K562 (cell line): ENCODE data around the gene BCAR3. TPM values are rescaled to one million over a fixed set of nuclear protein-coding genes. Genes with fewer than 3 reads are reported as not detected.

Source experiments
- CCNT2 ChIP-seq: IDR thresholded peaks from 2 replicates; pipeline ENCODE4 v1.6.1; 2011; ENCODE audit warnings: borderline replicate concordance, low read depth, mild to moderate bottlenecking, moderate library complexity, mixed read lengths, low read length; ENCODE audit not compliant: insufficient read length; ENCODE audit errors: extremely low read depth
- CXXC5 ChIP-seq: fragments of 250-450 bp; sonication (Bioruptor Pico); IDR thresholded peaks from 2 replicates; pipeline ENCODE4 v1.8.0; 2022; ENCODE audit warnings: inconsistent platforms, mild to moderate bottlenecking, moderate library complexity
- E2F8 ChIP-seq: fragments of 450-650 bp; IDR thresholded peaks from 2 replicates; pipeline ENCODE4 v1.7.1; 2018; ENCODE audit warnings: mild to moderate bottlenecking, low read depth; ENCODE audit not compliant: partially characterized antibody
- MAFG ChIP-seq: fragments of 450-650 bp; conservative IDR thresholded peaks from 2 replicates; pipeline ENCODE4 v1.6.1; 2016; ENCODE audit warnings: missing genetic modification characterization, missing compliant biosample characterization
- RAD51 ChIP-seq: fragments of 450-650 bp; IDR thresholded peaks from 2 replicates; pipeline ENCODE4 v1.7.1; 2016; ENCODE audit warnings: low read depth, mild to moderate bottlenecking, borderline replicate concordance
- RBM15 ChIP-seq: fragments of 200-400 bp; formaldehyde crosslinking; IDR thresholded peaks from 2 replicates; pipeline ENCODE4 v1.6.1; 2018; ENCODE audit warnings: mild to moderate bottlenecking, low read length, moderate library complexity; ENCODE audit not compliant: insufficient read depth
- SMAD2 ChIP-seq: fragments of 150-350 bp; IDR thresholded peaks from 2 replicates; pipeline ENCODE4 v1.6.1; 2014; ENCODE audit warnings: low read depth, mild to moderate bottlenecking, low read length
- SOX6 ChIP-seq: fragments of 450-650 bp; IDR thresholded peaks from 2 replicates; pipeline ENCODE4 v1.6.1; 2014; ENCODE audit warnings: mild to moderate bottlenecking
- STAT5B ChIP-seq: fragments of 250-450 bp; sonication (Bioruptor Pico); IDR thresholded peaks from 2 replicates; pipeline ENCODE4 v1.8.0; 2021; ENCODE audit warnings: mild to moderate bottlenecking, inconsistent platforms
- TCF3 ChIP-seq: sonication (generic); formaldehyde crosslinking; IDR thresholded peaks from 2 replicates; pipeline ENCODE4 v1.4.0; 2020; ENCODE audit warnings: mild to moderate bottlenecking, missing genetic modification reagents
- THAP7 ChIP-seq: fragments of 250-450 bp; sonication (Bioruptor Pico); IDR thresholded peaks from 2 replicates; pipeline ENCODE4 v1.5.0; 2021
- polyA plus RNA-seq, 8 experiments: library from polyadenylated mRNA; depleted of rRNA in 4 of 8; stranded (reverse) in 5 of 8; unstranded in 3 of 8; fragments of >200 nt; fragmentation: Nextera tagmentation in 2 of 8; fragmentation: Illumina TruSeq in 1 of 8; extraction: Ambion mirVana in 2 of 8; extraction: Trizol in 1 of 8; gene quantifications; 2 replicates each; pipeline versions ENCODE4 v1.2.1 to v1.2.3, GENCODE V29; 2011 to 2014; ENCODE audit warnings: inconsistent platforms in 1 of 8, missing spikeins in 1 of 8
- total RNA-seq, 7 experiments: library from RNA; depleted of rRNA in 6 of 7; stranded (reverse); fragments of >200 nt in 6 of 7; fragmentation: Illumina TruSeq in 2 of 7; extraction: Trizol in 2 of 7; gene quantifications; 2 replicates each; pipeline versions ENCODE4 v1.2.1 to v1.2.3, GENCODE V29; 2011 to 2021; ENCODE audit warnings: low replicate concordance in 1 of 7
- TF ChIP-seq, protein P1 (sequence below), 2 experiments: IDR thresholded peaks in 1 of 2; conservative IDR thresholded peaks in 1 of 2; 2 replicates each; pipeline ENCODE4 v1.6.1; 2016; ENCODE audit warnings: low read depth in 2 of 2, mild to moderate bottlenecking in 1 of 2, missing compliant biosample characterization in 1 of 2, missing genetic modification characterization in 1 of 2, moderate library complexity in 1 of 2
- TF ChIP-seq, protein P2 (sequence below): fragments of 250-450 bp; sonication (Bioruptor Pico); IDR thresholded peaks from 2 replicates; pipeline ENCODE4 v1.4.0; 2020; ENCODE audit warnings: mild to moderate bottlenecking, moderate library complexity

Gene BCAR3
- total and polyA plus RNA-seq, 9 of the 15 experiments (the other 6 are each of a cell fraction or from before 2014, with no cell fraction given) = 1.8 to 6.3 (median 3.8) TPM

DNA sequence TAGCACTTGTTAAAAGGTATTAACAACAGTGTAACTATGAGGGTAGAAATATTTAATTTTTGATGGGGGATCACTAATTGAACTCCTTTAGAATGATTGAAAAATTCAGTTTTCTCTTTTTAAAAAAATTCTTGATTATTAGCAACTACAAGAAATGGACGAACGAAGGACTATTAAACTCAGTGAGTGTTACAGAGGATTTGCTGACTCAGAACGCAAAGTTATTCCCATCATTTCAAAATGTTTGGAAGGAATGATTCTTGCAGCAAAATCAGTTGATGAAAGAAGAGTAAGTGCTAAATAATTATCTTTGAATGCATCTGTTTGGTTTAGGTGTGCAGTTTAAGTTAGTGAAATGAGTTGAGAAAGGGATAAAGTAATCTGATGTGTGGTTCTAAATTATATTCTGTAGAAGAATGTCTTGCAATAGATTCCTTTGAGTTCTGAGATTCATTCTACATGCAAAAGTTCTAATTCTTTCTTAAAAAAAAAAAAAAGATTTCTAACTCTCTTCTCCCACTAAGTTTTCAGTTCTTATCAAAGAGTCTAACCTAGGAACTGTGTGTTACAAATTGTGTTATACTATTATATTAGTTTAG, 148.8 kb downstream of the BCAR3 start (continued):
- no peak for TF ChIP-seq THAP7
- TF ChIP-seq TCF3 (CRISPR knock-in tag) = no peak
- TF ChIP-seq, protein P1, sequence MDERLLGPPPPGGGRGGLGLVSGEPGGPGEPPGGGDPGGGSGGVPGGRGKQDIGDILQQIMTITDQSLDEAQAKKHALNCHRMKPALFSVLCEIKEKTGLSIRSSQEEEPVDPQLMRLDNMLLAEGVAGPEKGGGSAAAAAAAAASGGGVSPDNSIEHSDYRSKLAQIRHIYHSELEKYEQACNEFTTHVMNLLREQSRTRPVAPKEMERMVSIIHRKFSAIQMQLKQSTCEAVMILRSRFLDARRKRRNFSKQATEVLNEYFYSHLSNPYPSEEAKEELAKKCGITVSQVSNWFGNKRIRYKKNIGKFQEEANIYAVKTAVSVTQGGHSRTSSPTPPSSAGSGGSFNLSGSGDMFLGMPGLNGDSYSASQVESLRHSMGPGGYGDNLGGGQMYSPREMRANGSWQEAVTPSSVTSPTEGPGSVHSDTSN (CRISPR knock-in tag; IDR thresholded peaks at IDR 0.05; ENCODE audit: low read depth) = no peak
- TF ChIP-seq, protein P1 (tag; conservative IDR thresholded peaks at IDR 0.05; ENCODE audit: low read depth) = no peak
- no peak for TF ChIP-seq RAD51
- TF ChIP-seq SMAD2 = no peak
- no peak for TF ChIP-seq STAT5B (CRISPR knock-in tag)
- TF ChIP-seq E2F8 = no peak
- TF ChIP-seq SOX6 = no peak
- TF ChIP-seq CCNT2 = no peak
- no peak for TF ChIP-seq CXXC5 (CRISPR knock-in tag)
- TF ChIP-seq MAFG (tag) = 0 out of 2 replicates have a peak, but pooled peaks have one; percentile 25
- no peak for TF ChIP-seq RBM15
- TF ChIP-seq, protein P2, sequence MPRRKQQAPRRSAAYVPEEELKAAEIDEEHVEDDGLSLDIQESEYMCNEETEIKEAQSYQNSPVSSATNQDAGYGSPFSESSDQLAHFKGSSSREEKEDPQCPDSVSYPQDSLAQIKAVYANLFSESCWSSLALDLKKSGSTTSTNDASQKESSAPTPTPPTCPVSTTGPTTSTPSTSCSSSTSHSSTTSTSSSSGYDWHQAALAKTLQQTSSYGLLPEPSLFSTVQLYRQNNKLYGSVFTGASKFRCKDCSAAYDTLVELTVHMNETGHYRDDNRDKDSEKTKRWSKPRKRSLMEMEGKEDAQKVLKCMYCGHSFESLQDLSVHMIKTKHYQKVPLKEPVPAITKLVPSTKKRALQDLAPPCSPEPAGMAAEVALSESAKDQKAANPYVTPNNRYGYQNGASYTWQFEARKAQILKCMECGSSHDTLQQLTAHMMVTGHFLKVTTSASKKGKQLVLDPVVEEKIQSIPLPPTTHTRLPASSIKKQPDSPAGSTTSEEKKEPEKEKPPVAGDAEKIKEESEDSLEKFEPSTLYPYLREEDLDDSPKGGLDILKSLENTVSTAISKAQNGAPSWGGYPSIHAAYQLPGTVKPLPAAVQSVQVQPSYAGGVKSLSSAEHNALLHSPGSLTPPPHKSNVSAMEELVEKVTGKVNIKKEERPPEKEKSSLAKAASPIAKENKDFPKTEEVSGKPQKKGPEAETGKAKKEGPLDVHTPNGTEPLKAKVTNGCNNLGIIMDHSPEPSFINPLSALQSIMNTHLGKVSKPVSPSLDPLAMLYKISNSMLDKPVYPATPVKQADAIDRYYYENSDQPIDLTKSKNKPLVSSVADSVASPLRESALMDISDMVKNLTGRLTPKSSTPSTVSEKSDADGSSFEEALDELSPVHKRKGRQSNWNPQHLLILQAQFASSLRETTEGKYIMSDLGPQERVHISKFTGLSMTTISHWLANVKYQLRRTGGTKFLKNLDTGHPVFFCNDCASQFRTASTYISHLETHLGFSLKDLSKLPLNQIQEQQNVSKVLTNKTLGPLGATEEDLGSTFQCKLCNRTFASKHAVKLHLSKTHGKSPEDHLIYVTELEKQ (CRISPR knock-in tag) = no peak
